ENCODE measurements around the gene BNIP2.
"Not testable (repeated sequence)": the region's sequence is repeated elsewhere in the genome, so short reads cannot be mapped to it uniquely, and the experiment has no call there.

- TF ChIP-seq ZBTB33 (IDR thresholded peaks at IDR 0.05); CTCF (IDR thresholded peaks at IDR 0.05; ENCODE audit: low read depth, low read length, missing input control); HNF4A (conservative IDR thresholded peaks at IDR 0.05): not testable (repeated sequence)
These were observed 51.6 kb downstream of the BNIP2 start for GRCh38 chr15:59637507-59637906.

Data from liver (tissue), 3 donors.